Stimulated activated effector memory CD8-positive, alpha-beta T cell treated with anti-CD3 and anti-CD28 coated beads, Interleukin-12 subunit alpha, Interleukin-12 subunit beta, amount 100 ng/mL, for 72 hours (primary cell): ENCODE data around the gene PAPPA.

Experiments used
- ATAC-seq: fragments of 150-1000 bp; cut with Tn5 transposase; 2 replicates; pipeline ENCODE4 v1.10.0; 2021
- DNase-seq, 2 donors: peaks; one replicate each; pipeline ENCODE4 v3.0.0; 2021 to 2022; ENCODE audit warnings: low spot score in 2 of 2
- H3K27ac Mint-ChIP-seq: one replicate; pipeline ENCODE4 v1.8.0; 2022; ENCODE audit warnings: mild to moderate bottlenecking, mixed read lengths
- H3K36me3 Mint-ChIP-seq: one replicate; pipeline ENCODE4 v1.8.0; 2022; ENCODE audit warnings: mild to moderate bottlenecking, mixed read lengths
- H3K4me1 Mint-ChIP-seq: one replicate; pipeline ENCODE4 v1.8.0; 2022; ENCODE audit warnings: mixed read lengths
- H3K4me3 Mint-ChIP-seq: one replicate; pipeline ENCODE4 v1.8.0; 2022; ENCODE audit warnings: mild to moderate bottlenecking, mixed read lengths
- H3K9me3 Mint-ChIP-seq: one replicate; pipeline ENCODE4 v1.8.0; 2022; ENCODE audit warnings: mixed read lengths

The PAPPA gene

DNA sequence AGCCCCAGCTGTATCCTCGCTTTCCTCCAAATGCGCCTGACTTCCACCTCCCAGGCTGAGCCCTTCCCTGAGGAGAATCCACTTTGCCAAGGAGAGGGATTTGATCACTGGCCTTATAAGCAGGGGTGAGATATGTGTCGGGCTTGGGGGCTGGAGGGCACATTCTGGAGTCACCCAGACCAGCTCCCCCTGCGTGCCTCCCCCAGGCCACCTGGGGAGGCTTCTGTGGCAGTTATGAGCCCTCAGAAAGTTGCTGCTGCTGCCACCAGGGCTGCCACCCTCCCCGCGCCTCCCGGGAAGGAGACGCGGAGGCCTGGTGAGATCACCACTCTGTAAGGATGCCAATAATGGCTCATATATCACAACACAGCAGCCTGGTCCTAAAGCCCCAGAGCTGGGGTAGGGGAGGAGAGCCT, 211.5 kb downstream of the PAPPA start:
- no peaks in the 10 kb centered on the region for H3K4me1 Mint-ChIP-seq
- DNase-seq, result no peak
- H3K9me3 Mint-ChIP-seq, result no peaks in the 10 kb centered on the region
- no peak overlapping the region for H3K27ac Mint-ChIP-seq
- no peak for ATAC-seq
- H3K4me3 Mint-ChIP-seq, result no peak overlapping the region
- no peaks in the 10 kb centered on the region for H3K36me3 Mint-ChIP-seq

DNA sequence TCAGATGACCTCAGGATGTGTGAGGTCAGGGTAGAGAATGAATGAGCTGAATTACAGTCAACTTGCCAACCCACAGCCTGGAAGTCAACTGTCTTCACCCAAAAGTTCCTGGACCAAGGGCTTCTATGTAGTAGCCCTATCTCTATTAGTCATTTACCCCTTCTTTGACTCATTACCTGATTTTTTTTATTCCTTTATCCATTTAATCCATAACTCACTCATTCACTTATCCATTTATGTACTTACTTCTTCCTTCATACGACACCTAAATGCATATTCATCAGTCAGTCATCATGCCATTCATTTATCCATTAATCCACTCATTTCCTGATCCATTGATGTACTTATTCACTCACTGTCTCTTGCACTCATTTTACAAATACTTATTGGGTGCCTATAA, 212.7 kb downstream of the PAPPA start:
- no peak overlapping the region for H3K27ac Mint-ChIP-seq

DNA sequence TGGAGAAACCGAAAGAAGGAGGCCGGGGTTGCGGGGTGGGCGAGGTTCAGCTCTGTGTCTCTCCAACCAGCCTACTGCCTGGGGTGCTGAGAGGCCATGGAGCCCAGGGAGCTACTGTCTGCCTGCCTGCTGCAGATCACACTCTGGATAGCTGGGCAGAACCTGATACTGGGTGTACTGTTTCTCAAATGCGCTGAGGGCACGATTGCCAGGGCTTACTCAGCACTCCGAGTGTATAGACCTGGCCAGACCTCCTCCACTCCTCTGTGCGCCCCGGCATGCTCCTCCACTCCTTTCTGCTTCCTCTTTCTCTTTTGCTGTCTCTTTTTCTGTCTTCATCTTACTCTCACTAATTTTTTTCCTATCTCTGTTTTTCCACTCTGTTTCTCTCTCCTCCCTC, 215.1 kb downstream of the PAPPA start:
- Mint-ChIP-seq H3K27ac (no peak overlapping the region), H3K36me3 (no peaks in the 10 kb centered on the region), H3K4me1 (no peaks in the 10 kb centered on the region), H3K9me3 (no peaks in the 10 kb centered on the region), H3K4me3 (no peak overlapping the region)
- ATAC-seq (peak; percentile 15), DNase-seq (no peak)

More for the DNA sequence above, 212.7 kb downstream of the PAPPA start:
- Mint-ChIP-seq H3K4me1 (no peaks in the 10 kb centered on the region), H3K4me3 (no peak overlapping the region), H3K36me3 (no peaks in the 10 kb centered on the region), H3K9me3 (no peaks in the 10 kb centered on the region)
- DNase-seq (no peak), ATAC-seq (no peak)

DNA sequence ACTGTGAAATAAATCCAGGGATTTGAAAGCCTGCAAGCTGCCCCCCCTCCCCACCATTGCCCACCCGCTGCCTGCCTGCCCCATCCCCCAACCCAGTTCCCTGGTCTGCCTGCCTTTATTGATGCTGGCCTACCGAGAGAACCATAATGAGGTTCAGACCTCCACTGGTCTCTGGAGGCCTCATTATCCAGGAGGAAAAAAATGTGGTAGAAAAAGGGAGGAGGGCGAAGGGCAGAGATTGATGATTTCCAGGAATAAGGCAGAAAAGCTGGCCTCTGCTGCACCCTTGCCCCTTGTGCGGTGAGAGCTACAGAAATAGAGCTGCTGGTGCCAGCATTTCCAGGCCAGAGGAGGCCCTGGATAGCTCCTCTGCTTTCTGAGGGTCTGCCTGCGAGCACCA, 216.1 kb downstream of the PAPPA start:
- no peak overlapping the region for H3K27ac Mint-ChIP-seq
- no peak for ATAC-seq
- no peaks in the 10 kb centered on the region for H3K9me3 Mint-ChIP-seq
- no peak overlapping the region for H3K4me3 Mint-ChIP-seq
- DNase-seq, result no peak
- H3K4me1 Mint-ChIP-seq, result no peaks in the 10 kb centered on the region
- no peaks in the 10 kb centered on the region for H3K36me3 Mint-ChIP-seq

DNA sequence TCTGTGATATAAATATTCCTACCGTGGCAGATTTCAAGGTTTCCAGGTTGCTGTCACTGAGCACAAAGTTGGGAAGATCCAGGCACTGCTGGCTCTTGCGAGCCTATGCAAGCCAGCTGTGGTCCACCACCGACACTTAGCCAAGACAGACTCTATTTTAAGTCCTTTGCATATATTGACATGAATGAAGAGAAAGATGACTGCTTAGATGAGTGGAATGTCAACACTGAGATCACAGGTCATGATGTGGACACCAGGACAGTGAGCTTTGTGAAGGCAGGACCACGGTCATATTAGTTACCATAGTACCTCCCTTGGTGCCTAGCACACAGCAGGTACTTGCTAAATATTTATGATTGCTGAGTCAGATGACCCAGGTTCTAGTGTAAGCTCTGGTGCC, 217.0 kb downstream of the PAPPA start:
- H3K36me3 Mint-ChIP-seq, result no peaks in the 10 kb centered on the region

DNA sequence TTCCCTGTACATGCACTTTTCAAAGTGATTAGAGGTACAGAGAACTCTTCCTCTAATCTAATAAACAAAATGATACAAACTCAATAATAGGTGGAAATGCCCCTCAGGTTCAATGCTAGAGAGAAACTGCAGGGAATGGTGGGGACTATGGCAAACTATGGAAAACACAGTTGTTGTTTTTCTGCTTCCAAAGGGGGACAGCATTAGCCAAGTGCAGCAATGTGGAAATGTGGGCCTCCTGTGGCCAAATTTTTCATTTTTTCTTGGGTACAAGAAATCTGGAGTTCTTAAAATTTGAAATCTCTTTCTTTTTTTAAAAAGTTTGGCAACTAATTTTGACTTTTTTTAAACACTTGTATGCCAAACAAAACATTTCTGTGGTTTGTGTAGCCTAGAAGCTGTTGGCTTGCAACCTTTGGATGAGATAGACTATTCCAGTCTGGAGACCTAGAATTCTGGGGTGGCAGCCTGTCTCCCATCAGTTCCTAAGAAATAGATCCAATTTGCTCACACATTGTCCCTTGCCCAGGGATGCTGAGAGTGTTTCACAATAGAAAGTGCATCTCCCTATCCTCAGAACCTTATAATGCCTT, 218.6 kb downstream of the PAPPA start:
- Mint-ChIP-seq H3K9me3 (no peaks in the 10 kb centered on the region), H3K4me3 (no peak overlapping the region), H3K36me3 (no peaks in the 10 kb centered on the region), H3K4me1 (no peaks in the 10 kb centered on the region), H3K27ac (no peak overlapping the region)
- DNase-seq (no peak), ATAC-seq (no peak)

More for the DNA sequence above, 217.0 kb downstream of the PAPPA start:
- H3K4me3 Mint-ChIP-seq, result no peak overlapping the region
- H3K4me1 Mint-ChIP-seq, result no peaks in the 10 kb centered on the region
- H3K27ac Mint-ChIP-seq, result no peak overlapping the region
- ATAC-seq, result no peak
- DNase-seq, result no peak
- no peaks in the 10 kb centered on the region for H3K9me3 Mint-ChIP-seq

DNA sequence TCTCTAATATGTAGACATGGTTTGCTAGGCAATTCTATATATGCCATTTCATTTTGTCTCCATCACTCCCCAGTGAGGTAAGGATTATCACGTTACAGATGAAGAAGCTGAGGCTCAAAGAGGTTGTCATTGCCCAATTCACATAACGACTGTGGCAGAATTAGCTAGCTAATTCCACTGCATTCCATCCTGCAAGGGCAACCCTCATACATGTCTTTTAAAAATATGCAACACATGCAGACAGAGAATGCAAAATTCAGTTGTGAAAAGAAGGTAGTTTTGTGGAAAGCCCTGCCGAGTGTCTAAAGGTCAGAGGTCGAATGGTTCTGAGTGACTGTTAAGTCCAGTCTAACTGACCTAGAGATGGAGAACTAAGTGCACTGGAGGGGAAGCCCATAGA, 219.2 kb downstream of the PAPPA start:
- Mint-ChIP-seq H3K4me3 (no peak overlapping the region), H3K9me3 (no peaks in the 10 kb centered on the region), H3K36me3 (no peaks in the 10 kb centered on the region), H3K27ac (no peak overlapping the region), H3K4me1 (no peaks in the 10 kb centered on the region)
- DNase-seq, result no peak
- ATAC-seq, result no peak

DNA sequence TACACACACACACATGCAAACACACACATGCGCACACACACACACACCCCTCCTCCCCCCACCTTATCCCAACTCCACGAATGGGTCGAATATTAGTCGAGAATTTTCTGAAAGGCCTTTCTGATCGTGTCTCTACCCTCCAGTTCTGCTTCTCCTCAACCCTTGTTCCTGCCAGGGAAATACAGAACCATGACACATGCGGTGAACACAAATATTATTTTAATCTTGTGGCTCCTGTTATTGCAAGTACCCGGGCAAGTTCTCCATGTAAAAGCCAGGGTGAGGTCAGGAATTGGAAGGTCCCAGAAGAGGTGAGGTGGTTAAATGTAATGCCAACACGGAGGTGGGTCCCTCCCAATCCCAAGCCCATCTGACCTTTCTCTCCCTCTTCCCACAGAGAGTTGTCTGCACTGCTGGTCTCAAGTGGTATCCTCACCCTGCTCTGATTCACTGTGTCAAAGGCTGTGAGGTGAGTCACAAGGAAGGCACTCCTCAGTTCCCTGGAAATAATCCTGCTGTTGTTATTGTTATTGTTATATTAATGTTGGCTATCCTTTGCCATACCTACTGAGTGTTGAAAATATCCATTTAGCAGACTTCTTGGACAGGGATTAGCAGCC, 223.7 kb downstream of the PAPPA start:
- no peak for DNase-seq
- Mint-ChIP-seq H3K4me3 (no peak overlapping the region), H3K9me3 (no peaks in the 10 kb centered on the region), H3K36me3 (no peaks in the 10 kb centered on the region), H3K4me1 (no peaks in the 10 kb centered on the region), H3K27ac (no peak overlapping the region)
- ATAC-seq, result no peak

DNA sequence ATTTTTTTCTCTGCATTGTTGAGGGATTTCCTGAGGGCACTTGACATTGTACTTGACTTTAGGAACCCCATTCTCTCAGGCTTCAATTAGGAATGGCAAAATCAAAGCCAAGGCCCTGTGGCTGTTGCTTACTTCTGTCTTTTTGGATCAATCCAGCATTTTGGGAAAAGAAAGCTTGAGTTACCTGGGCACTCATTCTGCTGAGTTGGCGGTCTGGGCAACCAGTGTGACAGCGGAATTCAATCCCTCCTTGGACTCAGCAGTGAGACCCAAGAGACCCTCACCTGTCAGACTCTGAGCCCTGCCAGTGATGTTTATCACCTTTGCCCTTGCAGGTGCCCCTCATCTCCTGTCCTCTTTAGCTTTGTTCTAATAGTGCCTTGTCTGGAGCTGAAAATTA, 225.3 kb downstream of the PAPPA start:
- Mint-ChIP-seq H3K27ac (no peak overlapping the region), H3K36me3 (no peaks in the 10 kb centered on the region), H3K4me1 (no peaks in the 10 kb centered on the region), H3K4me3 (no peak overlapping the region), H3K9me3 (no peaks in the 10 kb centered on the region)
- DNase-seq, result no peak
- ATAC-seq, result no peak

DNA sequence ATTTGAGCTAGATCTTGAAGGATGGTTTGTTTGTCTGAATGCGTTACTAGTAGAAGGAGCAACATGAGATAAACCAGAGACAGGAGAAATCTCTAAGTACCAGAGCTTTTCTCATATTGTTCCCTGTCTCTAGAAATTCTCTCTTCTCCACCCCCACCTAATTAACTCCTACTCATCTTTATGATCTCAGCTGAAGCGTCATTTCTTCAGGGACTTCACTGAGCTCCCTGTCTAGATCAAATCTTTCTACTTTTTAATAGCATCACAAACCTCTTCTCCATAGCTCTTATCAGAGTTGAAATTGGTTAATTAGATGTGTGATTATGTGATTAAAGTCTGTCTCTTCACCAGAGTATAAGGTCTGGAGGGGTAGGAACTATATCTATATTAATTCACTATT, 226.2 kb downstream of the PAPPA start:
- no peak overlapping the region for H3K4me3 Mint-ChIP-seq
- DNase-seq (no peak), ATAC-seq (no peak)
- no peaks in the 10 kb centered on the region for H3K36me3 Mint-ChIP-seq
- no peak overlapping the region for H3K27ac Mint-ChIP-seq
- no peaks in the 10 kb centered on the region for H3K9me3 Mint-ChIP-seq
- H3K4me1 Mint-ChIP-seq, result no peaks in the 10 kb centered on the region

DNA sequence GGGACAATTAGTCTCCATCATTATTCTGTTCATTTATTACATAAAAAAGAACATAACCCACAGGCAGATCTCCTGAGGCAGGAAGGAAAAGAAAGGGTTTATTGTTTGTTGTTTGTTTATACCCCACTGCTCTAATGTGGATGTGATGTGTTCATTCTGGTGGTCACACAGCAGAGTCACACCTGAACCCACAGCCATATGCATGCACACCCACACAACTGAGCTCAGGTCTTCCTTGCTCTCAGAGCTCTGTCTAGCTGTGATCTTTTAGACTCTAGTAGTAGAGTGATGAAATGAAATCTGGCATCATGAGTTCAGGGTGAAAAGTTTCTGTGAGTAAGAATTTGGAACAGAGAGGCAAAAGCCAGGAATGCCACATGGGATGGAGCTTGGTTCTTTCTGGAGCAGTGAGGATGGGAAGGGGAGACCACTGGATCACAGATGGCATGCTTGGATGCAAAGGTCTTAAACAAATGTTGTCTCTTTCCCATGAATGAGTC, 227.0 kb downstream of the PAPPA start:
- Mint-ChIP-seq H3K4me1 (no peaks in the 10 kb centered on the region), H3K36me3 (no peaks in the 10 kb centered on the region), H3K27ac (no peak overlapping the region), H3K9me3 (no peaks in the 10 kb centered on the region), H3K4me3 (no peak overlapping the region)
- ATAC-seq (peak; percentile 48), DNase-seq (no peak)

DNA sequence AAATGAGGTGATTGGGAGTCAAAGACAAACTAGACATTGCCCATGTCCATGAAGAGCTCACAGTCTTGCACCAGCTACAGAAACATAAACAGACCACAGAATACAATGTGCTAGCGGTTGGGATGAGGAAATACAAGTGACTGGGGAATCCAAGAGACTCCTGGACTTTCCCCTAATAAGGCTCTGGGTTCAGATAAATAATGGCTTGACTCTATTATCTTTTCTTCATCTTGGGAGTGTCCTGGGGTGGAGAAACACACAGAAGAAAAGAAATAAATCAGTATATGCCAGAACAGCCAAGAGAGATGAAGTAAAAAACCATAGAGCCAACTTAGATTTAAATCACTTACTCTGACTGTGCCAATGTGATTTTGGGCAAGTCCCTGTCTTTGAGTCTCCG, 227.8 kb downstream of the PAPPA start:
- no peak for DNase-seq
- Mint-ChIP-seq H3K4me1 (no peaks in the 10 kb centered on the region), H3K36me3 (no peaks in the 10 kb centered on the region), H3K9me3 (no peaks in the 10 kb centered on the region), H3K27ac (no peak overlapping the region), H3K4me3 (no peak overlapping the region)
- ATAC-seq, result no peak

DNA sequence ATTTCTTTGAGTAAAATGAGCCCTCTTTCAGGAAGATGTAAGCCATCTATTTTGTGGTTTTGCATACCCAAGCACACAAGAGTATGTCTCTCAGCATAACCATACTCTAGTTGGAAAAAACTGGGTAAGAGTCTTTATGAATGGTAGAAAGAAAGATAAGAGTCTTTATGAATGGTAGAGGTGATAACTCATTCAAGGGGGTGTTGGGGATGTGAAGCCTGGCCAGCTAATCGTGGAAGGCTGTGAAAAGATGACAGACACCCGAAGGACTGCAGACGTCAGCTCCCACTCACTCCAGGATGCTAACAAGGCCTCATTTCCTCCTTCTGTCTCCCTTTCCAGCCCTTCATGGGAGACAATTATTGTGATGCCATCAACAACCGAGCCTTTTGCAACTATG, 228.5 kb downstream of the PAPPA start:
- DNase-seq (no peak), ATAC-seq (no peak)
- H3K4me3 Mint-ChIP-seq, result no peak overlapping the region
- no peak overlapping the region for H3K27ac Mint-ChIP-seq
- no peaks in the 10 kb centered on the region for H3K9me3 Mint-ChIP-seq
- H3K36me3 Mint-ChIP-seq, result no peaks in the 10 kb centered on the region
- no peaks in the 10 kb centered on the region for H3K4me1 Mint-ChIP-seq

DNA sequence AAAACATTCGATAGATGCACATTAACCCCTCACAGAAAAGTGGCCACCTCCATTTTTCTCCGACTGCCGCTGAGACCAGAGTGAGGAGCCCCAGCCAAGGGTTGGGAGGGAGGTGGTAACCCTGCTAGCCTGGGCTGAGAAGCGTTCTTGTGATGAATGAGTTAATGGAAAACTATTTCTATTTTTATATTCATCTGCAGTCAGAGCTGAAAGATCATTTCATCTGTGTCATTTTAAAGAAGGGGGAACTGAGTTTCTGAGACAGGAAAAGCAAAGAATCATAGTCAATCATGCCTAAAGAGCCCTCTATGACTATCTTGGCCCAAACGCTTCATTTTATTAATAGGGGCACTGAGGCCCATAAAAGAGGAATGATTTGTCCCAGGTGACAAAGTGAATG, 229.5 kb downstream of the PAPPA start:
- Mint-ChIP-seq H3K4me1 (no peaks in the 10 kb centered on the region), H3K27ac (no peak overlapping the region), H3K9me3 (no peaks in the 10 kb centered on the region), H3K4me3 (no peak overlapping the region), H3K36me3 (no peaks in the 10 kb centered on the region)
- DNase-seq (no peak), ATAC-seq (no peak)

DNA sequence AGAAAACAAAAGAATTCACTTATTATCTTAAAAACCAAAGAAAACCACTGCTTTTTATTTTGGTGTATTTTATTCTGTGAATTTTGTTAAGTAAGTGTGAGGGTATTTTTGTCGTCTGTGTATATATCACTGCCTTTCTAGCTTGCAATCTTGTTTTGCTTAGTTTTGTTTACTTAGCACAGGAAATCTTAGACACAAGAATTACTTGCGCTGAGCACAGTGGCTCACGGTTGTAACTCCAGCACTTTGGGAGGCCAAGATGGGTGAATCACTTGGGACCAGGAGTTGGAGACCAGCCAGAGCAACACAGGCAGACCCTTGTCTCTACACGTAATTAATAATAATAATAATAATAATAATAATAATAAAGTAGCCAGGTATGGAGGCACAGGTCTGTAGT, 230.3 kb downstream of the PAPPA start:
- no peak for ATAC-seq

DNA sequence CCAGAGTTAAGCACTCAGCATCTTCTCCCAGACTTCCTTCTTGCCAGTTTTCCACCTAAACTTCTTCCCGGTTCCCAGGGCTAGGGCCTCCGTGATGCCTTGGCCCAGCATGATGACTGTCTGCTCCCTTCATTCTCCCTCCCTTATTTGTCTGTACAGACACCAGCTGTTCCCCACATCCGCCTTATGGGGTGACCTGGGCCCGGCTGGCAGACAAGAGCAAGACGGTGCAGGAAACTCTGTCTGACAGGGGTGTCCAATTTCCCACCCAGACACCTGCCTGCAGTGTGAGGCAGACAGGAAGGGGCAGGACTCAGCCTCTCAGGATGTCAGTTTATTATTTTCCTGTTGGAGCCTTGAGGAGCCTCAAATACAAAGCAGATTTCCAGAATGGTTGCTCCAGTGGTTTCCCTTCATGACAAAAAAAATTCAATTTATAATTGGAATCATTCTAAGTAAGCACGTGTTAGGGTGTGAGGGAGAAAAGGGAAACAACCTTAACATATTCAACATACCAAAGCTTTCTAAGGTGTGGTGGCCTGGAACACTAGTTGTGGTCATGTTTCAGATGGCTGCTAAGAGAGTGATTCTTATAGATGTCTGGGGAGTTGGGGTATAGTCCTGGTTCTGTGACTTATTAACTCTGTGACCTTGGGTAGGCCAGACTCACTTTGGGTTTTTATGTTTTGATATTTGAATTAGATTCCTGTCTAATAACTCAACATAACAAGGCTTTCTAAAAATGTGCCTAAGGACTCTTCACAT, 234.5 kb downstream of the PAPPA start:
- Mint-ChIP-seq H3K4me3 (no peak overlapping the region), H3K36me3 (no peaks in the 10 kb centered on the region), H3K27ac (no peak overlapping the region), H3K9me3 (no peaks in the 10 kb centered on the region), H3K4me1 (no peaks in the 10 kb centered on the region)
- no peak for DNase-seq
- peak; percentile 38 for ATAC-seq

More for the DNA sequence above, 230.3 kb downstream of the PAPPA start:
- H3K27ac Mint-ChIP-seq, result no peak overlapping the region
- DNase-seq, result no peak
- no peak overlapping the region for H3K4me3 Mint-ChIP-seq
- H3K9me3 Mint-ChIP-seq, result no peaks in the 10 kb centered on the region
- H3K4me1 Mint-ChIP-seq, result no peaks in the 10 kb centered on the region
- H3K36me3 Mint-ChIP-seq, result no peaks in the 10 kb centered on the region
